Subcutaneous adipose tissue (tissue), 4 donors: ENCODE results near the gene RNF115. TPM values are rescaled to one million over a fixed set of nuclear protein-coding genes. Genes with fewer than 3 reads are reported as not detected.

ENCODE experiments used
- CTCF ChIP-seq: fragments of 450-650 bp; IDR thresholded peaks from one replicate; pipeline ENCODE4 v1.5.1; 2016; ENCODE audit warnings: low read depth, mild to moderate bottlenecking, control low read depth, antibody characterized with exemption, moderate library complexity
- total RNA-seq, 4 donors: library from RNA; depleted of rRNA; stranded (reverse); fragments of >200 nt; gene quantifications; one replicate each; pipeline ENCODE4 v1.1.0, GENCODE V29; 2016

RNF115 gene
- total RNA-seq, 4 donors from 2014 or later: 17.0 to 33.7 (median 25.6) TPM

- no peak for TF ChIP-seq CTCF
Measured at GRCh38 chr1:145845144-145845513, 21.2 kb upstream of the RNF115 start.

DNA sequence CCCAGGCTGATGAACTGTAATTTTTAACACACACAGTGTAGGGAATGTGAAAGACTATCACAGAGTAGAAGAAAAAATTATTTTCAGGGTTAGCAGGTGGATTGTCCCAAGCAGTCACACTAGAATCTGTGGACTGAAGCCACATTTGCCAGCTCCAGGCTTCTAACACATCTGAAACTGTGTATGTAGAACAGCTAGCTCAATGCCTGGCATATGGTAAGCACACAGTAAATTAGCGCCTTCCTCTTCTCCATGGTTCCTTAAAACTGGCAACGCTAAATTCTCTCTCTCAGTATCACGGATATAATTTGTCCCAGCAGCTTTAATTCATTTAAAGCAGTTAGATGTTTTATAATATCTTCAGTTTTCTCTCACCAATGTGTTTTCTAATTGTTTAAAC lies 19.1 kb upstream of the RNF115 start:
- no peak for TF ChIP-seq CTCF

DNA sequence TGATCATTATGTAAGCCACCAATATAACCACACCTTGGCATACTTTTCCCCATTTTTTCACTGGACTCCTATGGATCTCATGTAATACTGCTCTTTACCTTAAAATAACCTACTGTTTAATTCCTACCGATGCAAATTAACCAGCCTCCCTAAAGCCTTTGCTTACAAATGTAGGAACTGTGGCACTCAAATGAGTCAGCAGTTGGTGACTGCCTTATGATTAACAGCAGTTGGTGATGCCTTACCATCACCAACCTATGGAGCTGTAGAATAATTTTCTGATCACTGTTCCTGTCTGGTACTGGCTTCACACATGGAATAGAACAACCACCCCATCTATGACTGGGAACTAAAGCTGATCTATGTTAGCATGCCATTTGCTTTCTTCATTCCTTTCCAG lies 13.8 kb upstream of the RNF115 start:
- no peak for TF ChIP-seq CTCF

DNA sequence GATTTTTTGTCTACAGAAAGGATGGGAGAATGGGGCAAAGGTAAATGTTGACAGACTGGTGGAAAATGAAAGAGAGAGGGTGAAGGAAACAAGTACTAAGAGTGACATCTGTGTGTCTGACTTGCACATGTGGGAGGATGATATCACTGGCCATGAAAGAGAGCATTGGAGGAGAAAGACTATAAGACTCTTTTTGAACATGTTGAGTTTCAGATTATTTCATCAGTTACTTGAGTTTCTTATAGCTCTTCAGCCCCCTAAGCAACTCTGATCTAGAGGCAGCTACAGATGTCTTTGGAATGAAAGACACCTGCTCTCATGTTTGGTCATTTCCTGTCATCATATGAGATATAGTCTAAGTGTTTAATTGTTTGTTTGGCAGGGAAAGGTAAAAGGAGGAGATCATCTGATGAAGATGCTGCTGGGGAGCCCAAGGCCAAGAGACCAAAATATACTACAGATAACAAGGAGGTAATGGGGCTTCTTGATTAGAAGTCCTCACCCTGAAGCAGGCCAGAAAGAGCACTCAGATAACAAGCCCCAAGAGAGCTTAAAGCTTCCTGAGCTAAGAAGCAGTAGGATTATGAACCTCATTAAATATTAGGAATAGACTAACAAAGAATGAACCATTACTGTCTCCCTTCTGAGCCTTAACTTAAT lies 4.6 kb upstream of the RNF115 start:
- TF ChIP-seq CTCF: no peak

DNA sequence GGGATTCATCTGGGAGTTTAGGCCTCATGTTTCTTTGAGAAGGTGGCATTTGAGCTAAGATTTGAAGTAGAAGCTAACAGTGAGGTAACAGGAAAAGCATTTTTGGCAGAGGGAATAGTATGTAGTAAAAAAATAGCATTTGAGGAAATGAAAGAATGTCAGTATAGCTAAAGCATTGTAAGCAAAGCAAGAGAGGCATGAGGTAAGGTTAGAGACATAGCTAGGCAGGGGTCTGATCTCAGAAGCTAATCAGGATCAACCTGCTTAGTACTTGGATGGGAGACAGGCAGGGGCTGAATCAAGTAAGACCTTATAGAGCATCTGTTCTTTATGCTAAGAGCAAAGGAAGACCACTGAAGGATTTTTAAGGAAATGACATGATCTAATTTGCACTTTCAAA lies 4.1 kb upstream of the RNF115 start:
- no peak for TF ChIP-seq CTCF

DNA sequence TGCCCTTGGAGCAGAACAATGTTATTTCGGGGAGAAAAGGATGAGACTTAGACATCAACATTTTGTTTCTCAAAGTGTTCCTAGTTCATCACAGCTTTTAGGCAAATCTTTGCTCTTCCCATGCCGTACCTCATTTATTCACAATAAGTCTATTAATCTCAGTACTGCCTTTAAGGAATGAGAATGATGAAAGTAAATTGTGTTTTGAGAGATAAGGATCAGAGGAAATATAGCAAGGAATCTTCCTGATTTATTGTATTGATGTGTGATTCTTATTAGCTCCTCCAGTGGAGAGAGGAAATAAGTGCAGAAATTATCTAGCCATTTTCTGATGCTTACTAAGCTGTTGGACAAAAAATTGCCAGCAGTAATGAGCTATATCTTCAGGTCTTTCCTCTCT lies 2.1 kb upstream of the RNF115 start:
- TF ChIP-seq CTCF: no peak

- no peak for TF ChIP-seq CTCF
Measured at GRCh38 chr1:145824499-145824842, 576 bp upstream of the RNF115 start.
